Kidney capillary endothelial cell (primary cell): ENCODE data around the gene MAGIX.

ENCODE experiments used
- DNase-seq: peaks from one replicate; pipeline ENCODE4 v3.0.0-alpha.2; 2018; ENCODE audit warnings: low spot score

The MAGIX gene

DNA sequence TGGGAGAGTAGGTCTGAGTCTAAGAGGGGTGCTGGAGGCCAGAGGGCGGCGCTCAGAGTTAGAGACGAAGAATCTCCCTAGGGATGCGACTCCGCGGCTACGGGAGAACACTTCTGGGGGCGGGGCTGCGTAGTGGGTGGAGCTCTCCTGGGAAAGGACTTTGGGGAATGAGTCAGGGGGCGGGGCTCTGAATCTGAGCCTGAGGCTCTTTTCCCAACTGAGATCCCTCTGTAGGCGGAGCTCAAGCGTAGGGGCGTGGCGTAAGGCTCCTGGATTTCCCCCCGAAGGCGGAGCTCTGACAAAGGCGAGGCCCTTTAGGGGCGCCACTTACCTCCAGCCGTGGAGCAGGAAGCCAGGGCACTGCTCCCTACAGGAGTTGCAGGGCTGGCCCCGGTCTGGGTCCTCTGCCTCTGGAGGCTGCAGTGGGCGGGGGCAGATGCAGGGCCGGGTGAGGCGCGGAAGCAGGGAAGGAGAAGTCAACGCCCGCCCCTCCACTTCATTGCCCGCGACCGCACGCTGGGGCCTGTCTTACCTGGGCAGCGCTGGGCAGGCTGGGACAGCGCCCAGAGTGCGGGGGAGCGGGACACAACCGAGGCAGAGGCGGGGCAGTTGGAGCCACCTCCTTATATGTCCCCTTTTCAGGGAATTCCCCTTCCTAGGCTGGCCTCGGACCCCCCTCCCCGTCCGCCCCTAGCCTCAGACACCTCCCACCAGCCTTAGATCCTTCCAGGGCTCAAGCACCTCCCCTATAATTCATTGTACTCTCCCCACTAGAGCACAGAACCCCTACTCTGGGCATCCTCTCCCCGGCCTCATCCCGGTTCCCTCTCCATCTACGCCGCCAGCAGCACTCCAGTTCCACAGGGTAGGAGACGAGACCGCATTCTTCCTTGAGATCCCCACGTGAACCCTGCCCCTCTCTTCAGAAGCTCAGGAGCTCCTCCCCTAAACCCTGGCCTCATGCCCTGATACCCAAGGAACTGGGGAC is 22.0 kb downstream of the MAGIX start:
- peak; percentile 71 for DNase-seq

DNA sequence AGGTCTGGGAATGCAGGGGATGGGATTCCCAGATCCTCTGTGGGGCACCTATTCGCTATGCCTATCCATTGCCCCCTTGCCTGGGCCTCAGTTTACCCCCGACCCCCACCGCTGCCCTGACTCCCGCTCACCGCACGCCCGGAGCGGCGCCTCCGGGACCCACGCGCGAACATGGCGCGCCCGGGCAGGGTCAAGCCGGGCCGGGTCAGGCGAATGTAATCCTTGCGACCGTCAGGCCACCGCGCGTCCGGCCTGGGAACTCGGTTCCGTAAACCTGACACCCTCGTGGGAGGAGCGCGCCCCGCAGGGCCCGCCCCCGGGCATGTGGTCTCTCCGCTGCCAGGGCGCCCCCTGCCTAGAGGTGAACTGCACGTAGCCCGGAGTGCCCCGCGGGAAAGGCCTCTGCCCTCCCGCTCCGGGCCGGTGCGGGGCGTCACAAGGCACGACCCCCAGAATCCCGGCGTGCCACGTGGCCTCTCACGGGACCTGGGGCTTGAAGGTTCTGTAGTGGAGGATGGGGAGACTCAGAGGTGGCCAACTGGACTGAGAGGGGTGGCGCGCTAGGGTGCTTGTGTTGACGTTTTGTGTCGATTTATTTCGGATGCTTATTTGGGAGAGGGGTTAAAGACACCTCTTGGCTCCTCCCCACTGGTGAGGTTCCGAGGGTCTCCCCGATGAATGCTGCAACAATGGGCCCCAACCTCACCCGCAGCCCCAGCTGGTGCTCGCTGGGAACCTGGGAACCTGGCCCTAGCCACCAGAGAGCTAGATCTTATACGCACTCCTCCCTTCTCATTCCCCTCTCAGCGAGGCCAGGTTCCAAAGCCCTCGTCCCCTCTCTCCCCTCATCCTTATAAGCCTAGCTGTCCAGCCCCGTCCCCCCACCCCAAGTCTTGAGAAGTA is 23.8 kb downstream of the MAGIX start, which contains the start of gene PRICKLE3:
Gene PRICKLE3 (minus strand): TSS at position 249 of the 903 bp plus-strand sequence. CDS start 76 bp downstream, at position 173.
- DNase-seq, result no peak

DNA sequence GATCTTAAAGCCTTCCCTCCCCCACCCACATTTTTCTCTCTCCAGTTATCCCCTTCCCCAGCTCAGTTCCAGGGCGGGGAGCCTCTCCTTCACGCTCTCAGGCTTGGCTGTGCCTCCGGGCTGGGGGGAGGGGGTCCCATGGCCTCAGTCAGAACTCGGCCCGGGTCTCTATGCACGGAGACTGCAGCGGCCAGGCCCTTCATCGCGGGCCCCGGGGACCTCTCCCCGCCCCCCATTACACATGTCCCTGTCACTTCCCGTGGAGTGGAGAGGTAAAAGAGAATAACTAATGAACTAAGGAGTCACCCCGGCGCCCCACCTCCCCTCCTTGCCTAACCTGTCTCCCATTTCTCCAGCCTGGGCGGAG is 24.5 kb downstream of the MAGIX start:
- no peak for DNase-seq

DNA sequence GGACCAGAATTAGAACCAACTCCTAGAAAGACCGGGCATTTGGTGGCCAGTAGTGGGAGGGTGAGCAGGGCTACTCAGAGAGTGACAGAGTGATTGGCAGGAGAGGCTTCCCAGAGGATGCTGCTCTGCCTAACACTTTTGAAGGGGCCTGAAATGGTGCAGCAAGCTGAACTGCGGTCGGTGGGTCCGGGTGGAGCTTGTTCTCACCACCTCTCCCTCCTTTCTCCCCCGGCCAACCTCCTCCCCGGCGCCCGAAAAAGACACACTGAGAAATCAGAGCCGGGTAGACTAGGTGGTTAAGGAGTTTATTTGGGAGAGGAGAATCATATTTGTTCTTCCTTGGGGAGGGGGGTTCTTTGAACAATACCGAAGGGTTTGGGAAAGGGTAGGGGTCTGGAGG is 25.0 kb downstream of the MAGIX start:
- DNase-seq, result no peak

DNA sequence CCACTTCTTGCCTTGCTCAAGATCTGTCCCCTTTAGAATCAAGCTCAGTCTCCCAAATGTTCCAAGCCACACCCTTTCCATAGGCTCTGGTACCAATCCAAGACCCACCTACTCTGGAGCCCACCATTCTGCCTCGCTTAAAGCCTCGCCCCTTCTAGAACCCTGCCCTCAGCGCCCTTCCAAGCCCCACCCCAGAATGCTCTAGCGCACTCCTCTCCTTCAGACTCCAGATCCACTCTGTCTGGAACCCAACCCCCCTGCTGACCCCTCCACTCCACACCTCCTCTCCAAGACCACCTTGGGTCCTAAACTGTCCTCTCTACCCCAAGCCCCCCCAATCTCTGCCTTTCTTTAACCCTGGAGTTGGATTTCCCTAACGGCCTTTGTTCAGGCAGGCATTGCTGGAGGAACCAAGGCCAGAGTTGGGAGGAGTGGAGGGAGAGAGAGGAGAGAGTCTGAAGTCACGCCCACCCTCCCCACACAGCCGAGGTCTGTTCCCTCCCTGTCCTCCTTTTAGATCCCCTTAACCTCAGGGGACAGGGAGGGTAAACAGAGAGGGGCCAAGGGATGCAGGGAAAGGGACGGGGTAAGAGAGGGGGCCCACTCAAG is 26.0 kb downstream of the MAGIX start:
- DNase-seq, result no peak

DNA sequence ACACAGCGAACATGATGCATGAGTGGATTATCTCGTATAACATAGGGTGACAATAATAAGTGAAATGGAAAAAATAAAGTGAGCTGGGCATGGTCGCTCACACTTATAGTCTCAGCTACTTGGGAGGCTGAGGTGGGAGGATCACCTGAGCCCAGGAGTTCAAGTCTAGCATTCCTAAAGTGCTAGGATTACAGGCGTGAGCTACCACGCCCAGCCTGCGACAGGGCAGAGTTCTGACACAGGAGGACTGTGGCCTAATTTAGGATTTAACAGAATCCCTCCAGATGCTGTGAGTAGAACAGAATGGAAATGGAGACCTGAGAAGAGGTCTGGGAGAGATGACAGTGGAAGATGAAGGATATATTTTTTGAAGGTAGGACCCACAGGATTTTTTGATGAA is 27.0 kb downstream of the MAGIX start:
- DNase-seq, result no peak

DNA sequence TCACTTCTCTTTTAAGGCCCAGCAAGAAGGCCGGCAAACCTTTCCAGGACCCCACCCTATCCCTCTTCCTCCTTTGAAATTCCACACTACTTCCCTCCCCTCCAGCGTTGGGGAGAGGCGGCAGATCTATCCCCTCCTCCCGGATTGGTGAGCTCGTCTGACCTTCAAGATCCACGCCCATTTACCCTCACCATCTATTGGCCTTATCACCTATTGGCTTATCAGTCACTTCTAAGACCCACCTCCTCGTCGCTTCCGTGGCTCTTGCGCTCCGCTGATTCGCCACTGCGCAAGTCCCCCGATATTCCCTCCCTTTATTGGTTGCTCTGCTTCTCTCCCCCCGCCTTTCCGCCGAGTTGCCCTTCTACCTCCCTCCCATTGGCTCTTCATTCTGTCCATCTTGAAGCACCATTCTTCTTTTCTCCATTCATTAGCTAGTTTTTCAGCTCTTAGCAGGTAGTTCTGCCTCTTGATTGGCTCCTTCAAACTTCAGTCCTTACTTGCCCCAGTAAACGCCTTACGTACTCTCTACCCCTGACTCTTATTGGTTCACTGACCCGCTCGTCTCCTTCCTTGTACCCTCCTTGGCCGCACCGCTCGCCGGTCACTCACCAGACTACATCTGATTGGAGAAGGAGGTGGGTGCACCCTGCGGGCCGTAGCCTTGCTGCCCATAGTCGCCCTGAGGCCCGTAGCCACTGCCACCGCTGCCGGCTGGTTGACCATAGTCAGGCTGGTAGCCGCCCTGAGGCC is 28.4 kb downstream of the MAGIX start:
- peak; percentile 90 for DNase-seq

DNA sequence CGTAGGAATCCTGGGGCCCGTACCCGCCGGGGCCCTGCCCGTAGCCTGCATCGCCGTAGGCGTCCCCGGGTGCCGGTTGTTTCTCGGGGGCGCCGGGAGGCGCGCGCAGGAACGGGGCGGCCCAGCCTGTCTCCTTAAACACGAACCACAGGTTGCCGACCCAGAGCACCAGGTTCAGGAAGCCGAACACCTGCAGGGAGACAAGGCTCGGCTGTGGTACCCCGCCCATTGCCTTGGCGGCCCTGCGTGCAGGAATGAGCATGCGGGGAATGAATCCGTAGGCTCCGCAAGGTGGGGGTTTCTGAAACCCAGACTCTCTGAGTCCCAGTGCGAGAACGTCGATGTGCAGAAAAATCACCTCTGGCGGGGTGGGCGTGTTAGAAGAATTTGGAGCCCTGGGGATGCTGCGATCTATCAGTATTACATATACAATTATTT is 29.0 kb downstream of the MAGIX start:
- DNase-seq, result no peak

DNA sequence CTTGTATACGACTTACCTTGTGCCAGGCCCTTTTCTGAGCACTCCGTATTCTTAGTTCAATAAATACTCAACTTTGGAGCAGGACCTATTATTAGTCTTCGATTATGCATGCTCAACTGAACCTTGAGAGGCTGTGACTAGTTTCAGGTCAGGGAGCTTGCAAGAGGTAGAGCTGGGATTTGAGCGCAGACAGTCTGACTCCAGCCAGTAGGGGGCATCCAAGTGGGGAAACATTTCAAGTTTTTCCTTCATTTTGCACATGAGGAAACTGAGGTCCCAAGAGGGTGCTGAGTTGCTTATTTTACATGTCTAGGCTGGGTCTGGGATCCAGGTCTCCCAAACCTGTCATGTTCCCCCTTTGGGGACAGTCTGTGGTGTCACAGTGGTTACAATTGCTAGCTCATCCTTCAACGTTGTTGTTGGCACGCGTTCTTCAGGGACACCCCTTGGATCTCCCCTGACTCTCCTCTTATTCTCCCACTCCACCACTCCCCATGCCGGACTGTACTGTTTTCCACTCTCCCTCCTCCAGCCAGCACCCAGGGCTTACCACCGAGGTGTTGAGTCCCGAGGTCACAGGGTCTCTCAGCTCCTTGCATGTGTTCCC is 30.3 kb downstream of the MAGIX start:
- DNase-seq, result no peak

DNA sequence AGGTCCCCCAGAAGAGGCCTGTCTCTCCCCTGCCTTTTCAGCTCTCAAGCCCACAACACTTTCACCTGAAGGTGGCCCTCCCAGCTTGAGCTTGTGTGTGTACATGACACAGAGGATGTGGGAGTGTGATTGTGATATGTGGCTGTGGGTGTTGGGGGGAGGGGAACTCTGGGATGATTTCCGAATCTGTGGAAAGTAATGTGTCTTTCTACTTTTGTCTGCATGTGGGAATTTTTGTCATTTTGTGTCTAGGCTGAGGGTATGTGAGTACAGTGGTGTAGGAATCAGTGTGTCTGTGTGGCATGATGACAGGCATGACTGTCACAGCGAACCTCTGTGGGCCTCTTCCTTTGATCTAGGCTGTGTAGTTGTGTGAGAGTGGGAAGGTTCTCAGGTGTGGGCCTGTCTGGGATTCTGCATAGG is 31.0 kb downstream of the MAGIX start:
- no peak for DNase-seq

DNA sequence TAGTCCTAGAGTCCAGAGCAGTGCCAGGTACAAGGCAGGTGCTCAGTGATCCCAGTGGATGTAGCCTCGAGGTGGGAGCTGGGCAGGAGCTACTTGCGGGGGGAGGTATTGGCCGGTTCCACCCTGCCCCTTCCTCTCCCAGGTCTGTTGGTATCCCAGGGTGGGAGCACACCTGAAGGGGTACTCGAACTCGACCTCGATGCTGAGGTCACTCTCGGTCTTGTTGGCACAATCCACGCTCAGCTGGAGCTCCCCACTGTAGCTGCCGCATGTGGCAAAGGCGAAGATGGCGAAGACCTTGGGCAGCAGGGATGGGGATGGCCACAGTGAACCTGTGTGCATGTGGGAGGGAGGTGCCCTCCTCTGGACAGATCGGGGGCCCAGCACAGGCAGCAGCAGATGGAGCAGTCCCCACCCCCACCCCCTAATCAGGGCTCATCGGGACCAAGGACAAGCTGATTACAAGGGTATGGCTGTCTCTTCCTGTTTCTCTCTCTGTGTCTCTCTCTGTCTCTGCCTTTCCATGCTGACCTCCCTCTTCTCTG is 35.1 kb downstream of the MAGIX start:
- no peak for DNase-seq

DNA sequence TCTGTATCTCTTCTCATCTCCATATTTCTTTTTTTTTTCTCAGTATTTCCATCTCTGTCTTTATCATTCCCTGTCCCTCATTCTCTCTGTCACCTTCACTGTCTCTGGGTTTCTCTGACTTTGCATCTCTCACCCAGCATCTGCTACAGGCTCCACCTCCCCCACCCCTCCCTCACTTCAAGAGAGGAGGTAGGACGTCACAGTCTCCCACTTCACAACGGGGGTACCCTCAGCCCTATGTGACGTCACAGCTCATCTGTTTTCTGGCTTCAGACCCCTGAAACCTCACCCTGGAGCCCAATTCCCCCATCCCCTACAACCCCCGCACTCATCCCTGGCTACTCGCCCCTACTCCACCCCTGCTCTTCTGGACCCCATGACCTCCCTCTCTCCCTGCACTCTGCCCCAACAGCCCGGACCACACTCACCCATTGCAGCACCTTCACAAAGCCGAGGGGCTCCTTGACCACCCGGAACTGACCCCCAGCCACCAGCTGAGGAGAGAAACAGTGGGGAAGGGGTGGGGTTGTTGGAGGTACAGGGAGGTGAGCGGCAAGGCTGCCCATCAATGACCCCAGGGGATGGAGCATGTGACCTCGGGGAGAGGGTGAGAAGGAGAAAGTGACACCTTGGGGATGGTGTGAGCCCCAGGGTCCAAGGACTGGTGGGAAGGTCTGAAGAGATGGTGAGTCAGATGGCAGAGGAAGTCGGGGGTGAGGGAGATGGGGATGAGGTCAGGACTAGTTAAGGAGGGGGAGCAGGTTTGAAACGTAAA is 36.2 kb downstream of the MAGIX start:
- DNase-seq, result no peak

DNA sequence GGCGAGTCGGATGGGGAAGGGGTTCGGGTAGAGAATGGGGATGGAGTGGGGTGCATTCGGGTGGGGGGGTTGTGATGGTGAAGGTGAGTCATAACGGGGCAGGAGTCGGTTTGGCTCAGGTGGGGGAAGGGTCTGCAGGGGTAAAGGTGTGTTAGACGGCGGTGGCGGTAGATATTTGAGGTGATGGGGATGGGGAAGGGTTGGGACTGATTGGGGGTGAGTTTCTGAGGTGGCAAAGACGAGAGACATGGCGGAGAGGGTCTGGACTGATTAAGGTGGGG is 36.7 kb downstream of the MAGIX start:
- no peak for DNase-seq

DNA sequence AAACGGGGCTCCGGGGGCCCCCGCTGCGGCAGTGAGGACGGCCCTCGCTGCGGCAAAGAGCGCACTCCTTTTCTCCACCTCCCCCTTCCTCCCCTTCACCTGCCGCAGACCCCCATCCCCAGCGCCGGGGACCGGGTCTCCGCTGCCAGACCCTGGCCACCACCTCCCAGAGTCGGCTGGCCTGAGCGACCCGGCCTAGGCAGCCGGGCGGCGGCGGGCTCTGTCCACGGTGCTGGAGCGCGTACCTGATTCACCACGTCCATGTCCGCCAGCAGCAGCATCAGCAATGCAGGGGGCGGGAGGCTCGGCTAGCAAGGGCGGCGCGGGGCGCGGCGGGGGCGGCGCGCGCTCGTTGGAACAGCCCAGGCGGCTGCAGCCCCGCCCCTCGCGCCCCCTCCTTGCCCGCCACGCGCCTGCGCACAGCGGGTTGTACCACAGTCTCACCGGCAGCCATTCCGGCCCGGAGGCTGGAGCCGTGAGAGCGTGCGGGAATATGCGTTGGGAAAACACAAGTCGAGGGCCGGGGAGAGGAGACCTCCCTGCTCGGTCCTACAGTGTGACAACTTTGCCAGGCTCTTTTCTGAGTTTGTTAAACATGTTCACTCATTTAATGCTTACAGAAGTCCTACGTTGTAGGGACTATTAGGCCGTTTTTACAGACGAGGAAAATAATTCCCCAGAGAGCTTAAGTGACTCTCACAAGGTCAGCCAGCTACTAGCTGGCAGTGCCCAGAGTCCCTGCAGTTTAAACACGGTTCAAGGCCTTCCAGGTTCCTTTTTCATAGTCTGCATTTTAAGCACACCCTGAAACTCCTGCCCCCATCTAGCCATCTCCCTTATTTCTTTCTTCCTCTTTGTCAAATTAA is 37.6 kb downstream of the MAGIX start, which contains the start of gene SYP:
Gene SYP (minus strand): TSS at position 288 of the 866 bp plus-strand sequence. CDS start 7 bp downstream, at position 281.
- DNase-seq, result peak; percentile 65

DNA sequence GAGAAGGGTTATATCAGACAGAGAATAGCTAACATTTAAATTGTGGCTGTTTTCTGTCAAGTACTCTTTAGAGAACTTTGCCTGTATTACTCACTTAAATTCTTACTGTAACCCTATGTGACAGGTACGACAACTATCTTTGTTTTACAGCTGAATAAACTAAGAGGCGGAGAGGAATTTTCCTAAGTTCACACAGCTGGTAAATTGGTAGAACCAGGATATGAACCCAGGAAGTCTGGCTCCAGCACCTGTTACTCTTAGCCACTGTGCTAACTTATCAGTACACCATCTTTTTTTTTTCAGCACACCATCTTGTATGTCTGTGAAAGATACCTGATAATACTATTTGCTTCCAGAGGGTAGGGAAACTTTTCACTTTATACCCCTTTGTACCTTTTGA is 39.5 kb downstream of the MAGIX start:
- no peak for DNase-seq

DNA sequence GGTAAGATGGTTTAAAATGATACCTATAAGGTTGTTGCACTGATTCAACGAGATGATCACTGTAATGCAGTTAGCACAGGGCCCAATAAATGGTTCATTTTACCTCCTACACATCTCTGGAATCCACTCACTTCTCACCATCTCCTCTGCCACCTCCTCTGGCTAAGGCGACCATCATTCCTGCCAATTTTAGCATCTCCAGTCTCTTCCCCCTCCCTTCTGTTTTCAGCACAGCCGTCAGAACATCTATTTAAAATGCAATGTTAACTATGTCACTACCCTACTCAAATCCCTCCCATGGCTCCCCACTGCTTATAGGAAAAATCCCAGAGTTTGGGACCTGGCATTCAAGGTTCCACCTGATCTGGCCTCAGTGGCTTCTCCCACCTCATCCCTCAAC is 41.0 kb downstream of the MAGIX start:
- no peak for DNase-seq

DNA sequence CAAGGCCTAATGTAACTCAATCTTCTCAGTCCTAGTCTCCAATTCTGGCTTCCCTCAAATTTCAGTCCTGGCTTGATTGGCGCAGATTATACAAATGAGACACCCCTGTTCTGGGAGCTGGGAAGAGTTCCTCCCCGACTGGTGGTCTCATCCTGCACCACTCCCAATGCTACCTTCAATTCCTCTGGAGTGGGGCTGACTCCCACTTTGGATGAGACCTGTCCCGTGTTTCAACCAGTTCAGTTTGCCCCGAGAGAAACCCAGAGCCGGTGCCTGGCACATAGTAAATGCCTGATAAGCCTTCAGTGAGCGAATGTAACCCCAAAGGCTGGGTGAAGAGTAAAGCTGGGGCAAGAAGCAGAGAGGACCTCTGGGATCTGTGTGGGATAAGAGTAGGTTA is 41.5 kb downstream of the MAGIX start:
- DNase-seq, result no peak

DNA sequence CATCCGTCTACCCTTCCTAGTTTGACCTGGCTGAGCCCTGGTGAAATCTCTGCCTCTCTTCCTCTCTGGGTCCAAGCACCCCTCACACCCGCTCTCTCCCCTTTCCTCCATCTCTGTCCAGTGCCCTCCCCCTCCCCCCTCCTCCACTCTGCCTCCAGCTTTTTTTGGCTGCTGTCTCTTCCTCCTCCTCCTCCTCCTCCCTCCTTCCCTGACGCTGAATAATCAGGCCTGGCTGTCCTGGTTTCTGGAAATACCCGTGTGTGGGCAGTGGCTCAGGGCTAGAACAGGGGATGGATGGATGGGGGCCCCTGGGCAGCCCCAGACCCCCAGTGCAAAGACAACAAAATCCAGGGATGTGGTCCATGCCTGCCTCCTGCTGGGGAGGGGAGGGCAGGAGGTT is 42.2 kb downstream of the MAGIX start:
- no peak for DNase-seq

DNA sequence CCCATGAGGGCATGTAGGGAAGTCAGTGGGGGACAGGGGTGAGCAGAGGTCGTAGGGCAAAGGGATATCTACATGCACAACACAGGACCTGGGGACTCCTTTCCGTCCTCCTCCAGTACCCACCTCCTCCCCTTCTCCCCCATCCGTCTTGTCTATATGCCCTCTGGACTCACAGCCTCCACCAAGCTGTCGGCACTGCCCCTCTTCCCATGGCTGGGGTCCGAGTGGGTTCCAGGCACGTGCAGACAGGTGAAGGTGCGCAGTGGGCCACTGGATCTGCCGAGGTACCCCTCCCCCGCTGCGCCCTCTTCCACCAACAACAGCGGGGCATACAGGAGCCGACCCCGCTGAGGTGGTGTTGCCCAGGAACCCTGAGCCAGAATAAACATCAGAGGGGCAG is 42.9 kb downstream of the MAGIX start:
- DNase-seq, result no peak
